Testis (tissue), 3 donors: Measurements from ENCODE around the gene GOLT1A. TPM values are rescaled to one million over a fixed set of nuclear protein-coding genes. Genes with fewer than 3 reads are reported as not detected.

Source experiments
- DNase-seq: peaks from one replicate; pipeline ENCODE4 v3.0.0-alpha.2; 2019
- H3K27ac ChIP-seq, 2 donors: fragments of 200-600 bp; sonication (generic); one replicate each; pipeline ENCODE4 v1.5.1; 2019
- H3K27me3 ChIP-seq: fragments of 200-600 bp; sonication (generic); one replicate; pipeline ENCODE4 v1.5.1; 2019
- H3K36me3 ChIP-seq: fragments of 200-600 bp; sonication (generic); one replicate; pipeline ENCODE4 v1.5.1; 2017; ENCODE audit warnings: low read depth; ENCODE audit errors: missing control alignments
- H3K4me1 ChIP-seq: fragments of 200-600 bp; sonication (generic); one replicate; pipeline ENCODE4 v1.5.1; 2019
- H3K4me3 ChIP-seq, 2 donors: fragments of 200-600 bp; sonication (generic); one replicate each; pipeline ENCODE4 v1.5.1; 2017 to 2019
- H3K9me3 ChIP-seq: fragments of 200-600 bp; sonication (generic); one replicate; pipeline ENCODE4 v1.5.1; 2017
- CTCF ChIP-seq, 3 experiments: fragments of 450-650 bp in 2 of 3; fragments of 200-600 bp in 1 of 3; sonication (generic) in 1 of 3; IDR thresholded peaks; one replicate each; pipeline ENCODE4 v1.5.1; 2016 to 2019; ENCODE audit warnings: antibody characterized with exemption in 3 of 3, mild to moderate bottlenecking in 2 of 3, moderate library complexity in 1 of 3
- POLR2A ChIP-seq: fragments of 450-650 bp; IDR thresholded peaks from one replicate; pipeline ENCODE4 v1.6.1; 2017; ENCODE audit warnings: antibody characterized with exemption, mild to moderate bottlenecking, moderate library complexity
- WGBS, 2 donors: methylation state at CpG; one replicate each; pipeline ENCODE4 v1.1.5; 2018; 5-methylcytosine and 5-hydroxymethylcytosine counted together
- intact Hi-C: fragments of 100-400 bp; cut with DNase I; formaldehyde crosslinking; loops from one replicate; pipeline ENCODE4 v1.15.1; 2023; ENCODE audit warnings: low total_unique reads
- polyA plus RNA-seq: library from polyadenylated mRNA; stranded (reverse); fragments of 350-450 nt; fragmentation: Illumina TruSeq; extraction: RNeasy Lipid Tissue Mini Kit (QIAGEN cat#74804); gene quantifications from one replicate; pipeline ENCODE4 v1.2.3, GENCODE V29; 2014; ENCODE audit warnings: low read depth, low replicate concordance; ENCODE audit not compliant: insufficient read depth
- total RNA-seq, 2 donors: library from RNA; depleted of rRNA; stranded (reverse); fragments of >200 nt; gene quantifications; one replicate each; pipeline ENCODE4 v1.2.3, GENCODE V29; 2016

Gene GOLT1A
- total and polyA plus RNA-seq, 3 donors from 2014 or later = 1.5 to 6.8 (median 2.2) TPM

- Histone ChIP-seq H3K4me1 (no peaks in the 10 kb centered on the region), H3K9me3 (no peaks in the 10 kb centered on the region), H3K27ac (no peak overlapping the region), H3K36me3 (no peaks in the 10 kb centered on the region), H3K4me3 (no peak overlapping the region), H3K27me3 (no peaks in the 10 kb centered on the region)
- whole genome bisulfite sequencing, 2 donors = 78 to 85% methylated on average over 7 of the region's 7 CpGs
- no peak for TF ChIP-seq CTCF (IDR thresholded peaks at IDR 0.05)
- intact Hi-C loops = no loop called here
- DNase-seq = no peak
These were observed 36.1 kb upstream of the GOLT1A start for GRCh38 chr1:204249736-204250427.

GRCh38 chr1:204248954-204249353, 35.2 kb upstream of the GOLT1A start:
- TF ChIP-seq POLR2A = no peak
- no peak for TF ChIP-seq CTCF (IDR thresholded peaks at IDR 0.05)
- intact Hi-C loops = no loop called here
- no peak overlapping the region for H3K4me3 ChIP-seq

GRCh38 chr1:204246876-204247275, 33.1 kb upstream of the GOLT1A start:
- intact Hi-C loops = no loop called here
- Histone ChIP-seq H3K27ac (no peak overlapping the region), H3K27me3 (no peaks in the 10 kb centered on the region), H3K36me3 (no peaks in the 10 kb centered on the region), H3K4me1 (no peaks in the 10 kb centered on the region), H3K4me3 (no peak overlapping the region), H3K9me3 (no peaks in the 10 kb centered on the region)
- 91 to 93% methylated on average over 4 of the region's 4 CpGs for WGBS, 2 donors
- no peak for DNase-seq
- TF ChIP-seq CTCF (IDR thresholded peaks at IDR 0.05) (no peak), POLR2A (no peak)

More at GRCh38 chr1:204248954-204249353, 35.2 kb upstream of the GOLT1A start:
- WGBS, 2 donors = 95 to 97% methylated on average over 3 of the region's 3 CpGs
- DNase-seq = no peak
- H3K4me1 ChIP-seq = no peaks in the 10 kb centered on the region
- H3K27me3 ChIP-seq = no peaks in the 10 kb centered on the region
- no peaks in the 10 kb centered on the region for H3K9me3 ChIP-seq
- H3K36me3 ChIP-seq = no peaks in the 10 kb centered on the region
- H3K27ac ChIP-seq = no peak overlapping the region

- 88 to 95% methylated on average over 8 to 10 of the region's 10 CpGs for WGBS, 2 donors
- no peaks in the 10 kb centered on the region for H3K27me3 ChIP-seq
- intact Hi-C loops = no loop called here
- H3K4me3 ChIP-seq = no peak overlapping the region
- H3K27ac ChIP-seq = no peak overlapping the region
- H3K36me3 ChIP-seq = no peaks in the 10 kb centered on the region
- H3K4me1 ChIP-seq = no peaks in the 10 kb centered on the region
- no peak for DNase-seq
- H3K9me3 ChIP-seq = no peaks in the 10 kb centered on the region
- TF ChIP-seq POLR2A (no peak), CTCF (IDR thresholded peaks at IDR 0.05) (no peak)
These were observed 29.1 kb upstream of the GOLT1A start for GRCh38 chr1:204242920-204243319.

GRCh38 chr1:204241914-204242313, 28.1 kb upstream of the GOLT1A start:
- 94% methylated on average over 5 of the region's 5 CpGs for WGBS, 2 donors
- H3K9me3 ChIP-seq = no peaks in the 10 kb centered on the region
- intact Hi-C loops = no loop called here

More at GRCh38 chr1:204241914-204242313, 28.1 kb upstream of the GOLT1A start:
- no peaks in the 10 kb centered on the region for H3K27me3 ChIP-seq
- no peak overlapping the region for H3K4me3 ChIP-seq
- DNase-seq = no peak
- no peaks in the 10 kb centered on the region for H3K4me1 ChIP-seq
- H3K27ac ChIP-seq = no peak overlapping the region
- no peak for TF ChIP-seq POLR2A
- TF ChIP-seq CTCF (IDR thresholded peaks at IDR 0.05) = no peak
- H3K36me3 ChIP-seq = no peaks in the 10 kb centered on the region
